Measurements from ENCODE around the gene HNRNPR.

HNRNPR gene

GRCh38 chr1:23368562-23369334 is 24.7 kb upstream of the HNRNPR start:
- peak; percentile 89 for DNase-seq

- DNase-seq, result peak; percentile 97
These were observed 23.9 kb upstream of the HNRNPR start for GRCh38 chr1:23367791-23368561.

GRCh38 chr1:23367451-23367790 is 23.3 kb upstream of the HNRNPR start:
- peak; percentile 4 for DNase-seq

GRCh38 chr1:23366598-23366997 is 22.5 kb upstream of the HNRNPR start:
- no peak for DNase-seq

GRCh38 chr1:23366146-23366545 is 22.1 kb upstream of the HNRNPR start:
- DNase-seq, result no peak

- DNase-seq, result no peak
These were observed 18.2 kb upstream of the HNRNPR start for GRCh38 chr1:23362218-23362713.

- no peak for DNase-seq
These were observed 14.3 kb upstream of the HNRNPR start for GRCh38 chr1:23358310-23358875.

- DNase-seq, result no peak
These were observed 13.2 kb upstream of the HNRNPR start for GRCh38 chr1:23357138-23357908.

GRCh38 chr1:23356471-23357137 is 12.5 kb upstream of the HNRNPR start:
- DNase-seq, result no peak

GRCh38 chr1:23354245-23354644 is 10.2 kb upstream of the HNRNPR start:
- no peak for DNase-seq

- DNase-seq, result no peak
These were observed 8.1 kb upstream of the HNRNPR start for GRCh38 chr1:23352096-23352695.

- no peak for DNase-seq
These were observed 1.8 kb upstream of the HNRNPR start for GRCh38 chr1:23345920-23346319.

- DNase-seq, result no peak
These were observed 946 bp upstream of the HNRNPR start for GRCh38 chr1:23344987-23345472.

- DNase-seq, result peak; percentile 30
These were observed 618 bp downstream of the HNRNPR start for GRCh38 chr1:23343221-23344110.

- no peak for DNase-seq
These were observed 2.0 kb downstream of the HNRNPR start for GRCh38 chr1:23341931-23342692.

- DNase-seq, result no peak
These were observed 4.5 kb downstream of the HNRNPR start for GRCh38 chr1:23339632-23340031.

- DNase-seq, result no peak
These were observed 6.2 kb downstream of the HNRNPR start for GRCh38 chr1:23337869-23338268.

- DNase-seq, result no peak
These were observed 12.4 kb downstream of the HNRNPR start for GRCh38 chr1:23331713-23332112.

GRCh38 chr1:23330846-23331245 is 13.2 kb downstream of the HNRNPR start:
- no peak for DNase-seq

- no peak for DNase-seq
These were observed 18.7 kb downstream of the HNRNPR start for GRCh38 chr1:23325393-23325792.

All from CD4-positive, alpha-beta T cell treated with Interleukin-17A for 4 hours (primary cell).